Measurements from ENCODE around the gene NPPB. TPM values are rescaled to one million over a fixed set of nuclear protein-coding genes. Genes with fewer than 3 reads are reported as not detected.

NPPB gene
- total RNA-seq, 1 experiment from 2014 or later = not detected

DNA sequence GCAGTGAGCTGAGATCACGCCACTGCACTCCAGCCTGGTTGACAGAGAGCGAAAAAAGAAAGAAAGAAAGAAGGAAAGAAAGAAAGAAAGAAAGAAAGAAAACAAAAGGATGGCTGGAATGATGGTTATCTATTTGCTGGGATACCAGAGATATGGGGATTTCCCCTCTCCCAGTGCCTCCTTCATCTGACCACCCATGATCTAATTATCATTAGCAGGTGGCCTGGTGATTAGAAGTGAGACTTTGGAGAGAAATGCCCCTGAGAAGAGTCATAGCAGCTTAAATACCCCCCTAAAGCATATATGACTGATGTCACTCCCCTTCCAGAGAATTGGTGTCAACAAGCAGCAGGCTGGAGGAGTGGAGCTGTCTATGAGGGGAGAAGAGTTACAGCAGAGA lies 1.3 kb upstream of the NPPB start:
- no peak overlapping the region for H3K4me3 Mint-ChIP-seq (ENCODE audit: unreplicated experiment)
- H3K36me3 Mint-ChIP-seq (ENCODE audit: insufficient read depth, unreplicated experiment) = no peaks in the 10 kb centered on the region
- H3K27ac Mint-ChIP-seq (ENCODE audit: low read depth, unreplicated experiment) = no peak overlapping the region
- H3K27me3 Mint-ChIP-seq (ENCODE audit: insufficient read depth, unreplicated experiment) = peaks cover 64% of the 10 kb centered on the region
- DNase-seq (ENCODE audit: unreplicated experiment) = no peak
- BruUV-seq (replicated peaks) = no TSS peak
- intact Hi-C loops (cut with micrococcal nuclease) = no loop called here
- ChIA-PET CTCF (interaction anchor here (0.5 to 0.6 kb wide), 2 partner anchors 24 to 273 kb away, joined by 4 read pairs; no protein-coding TSS in a partner anchor), POLR2A (interaction anchor here (1.6 kb wide), 1 partner anchor 25 kb away, joined by 5 read pairs; no protein-coding TSS in a partner anchor)
- TF ChIP-seq, protein P1, sequence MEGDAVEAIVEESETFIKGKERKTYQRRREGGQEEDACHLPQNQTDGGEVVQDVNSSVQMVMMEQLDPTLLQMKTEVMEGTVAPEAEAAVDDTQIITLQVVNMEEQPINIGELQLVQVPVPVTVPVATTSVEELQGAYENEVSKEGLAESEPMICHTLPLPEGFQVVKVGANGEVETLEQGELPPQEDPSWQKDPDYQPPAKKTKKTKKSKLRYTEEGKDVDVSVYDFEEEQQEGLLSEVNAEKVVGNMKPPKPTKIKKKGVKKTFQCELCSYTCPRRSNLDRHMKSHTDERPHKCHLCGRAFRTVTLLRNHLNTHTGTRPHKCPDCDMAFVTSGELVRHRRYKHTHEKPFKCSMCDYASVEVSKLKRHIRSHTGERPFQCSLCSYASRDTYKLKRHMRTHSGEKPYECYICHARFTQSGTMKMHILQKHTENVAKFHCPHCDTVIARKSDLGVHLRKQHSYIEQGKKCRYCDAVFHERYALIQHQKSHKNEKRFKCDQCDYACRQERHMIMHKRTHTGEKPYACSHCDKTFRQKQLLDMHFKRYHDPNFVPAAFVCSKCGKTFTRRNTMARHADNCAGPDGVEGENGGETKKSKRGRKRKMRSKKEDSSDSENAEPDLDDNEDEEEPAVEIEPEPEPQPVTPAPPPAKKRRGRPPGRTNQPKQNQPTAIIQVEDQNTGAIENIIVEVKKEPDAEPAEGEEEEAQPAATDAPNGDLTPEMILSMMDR (IDR thresholded peaks at IDR 0.05; ENCODE audit: unreplicated experiment) = no peak
- H3K4me1 Mint-ChIP-seq (ENCODE audit: insufficient read depth, unreplicated experiment) = no peaks in the 10 kb centered on the region
- H3K9me3 Mint-ChIP-seq (ENCODE audit: unreplicated experiment) = no peaks in the 10 kb centered on the region

DNA sequence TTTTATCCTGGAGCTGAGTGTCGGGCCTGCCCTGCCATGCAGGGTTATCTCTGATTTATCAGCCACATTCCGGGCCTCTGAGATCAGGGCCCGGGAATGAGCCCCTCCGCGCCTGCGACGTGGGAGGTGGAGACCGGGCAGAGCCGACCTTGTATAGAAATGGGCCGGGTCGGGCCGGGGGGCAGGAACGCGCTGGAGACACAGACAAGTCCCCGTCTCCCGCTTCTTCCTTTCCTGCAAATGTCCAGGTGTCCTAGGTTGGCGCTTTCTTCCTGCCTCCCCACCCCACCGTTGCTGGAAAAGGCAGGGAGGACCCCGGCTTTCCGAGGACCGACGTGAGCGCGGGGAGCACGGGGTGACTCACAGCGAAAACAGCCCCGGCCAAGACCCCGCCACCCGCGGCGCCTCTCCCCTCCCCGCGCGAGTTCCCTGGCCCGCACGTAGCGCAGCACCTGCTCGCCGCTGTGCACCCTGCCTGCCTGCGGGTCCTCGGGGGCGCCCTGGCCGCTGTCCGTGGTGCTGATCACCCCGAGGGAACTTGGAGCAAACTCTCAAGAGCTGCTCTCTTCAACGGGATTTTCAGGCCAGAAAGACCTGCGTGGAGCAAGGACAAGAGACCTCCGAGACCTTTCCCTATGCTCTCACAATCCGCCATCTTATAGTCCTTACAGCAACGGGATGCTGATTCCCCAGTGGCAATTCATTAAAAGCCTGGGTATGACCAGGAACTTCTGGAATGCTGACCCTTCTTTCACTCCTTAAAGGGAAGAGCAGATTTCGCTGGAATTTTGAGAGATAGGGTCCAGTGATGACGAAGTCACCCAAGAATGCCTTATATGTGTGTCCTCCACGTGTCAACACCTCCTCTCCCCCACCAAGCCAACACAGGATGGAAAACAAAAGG lies 475 bp upstream of the NPPB start:
- peaks cover 64% of the 10 kb centered on the region for H3K27me3 Mint-ChIP-seq (ENCODE audit: insufficient read depth, unreplicated experiment)

DNA sequence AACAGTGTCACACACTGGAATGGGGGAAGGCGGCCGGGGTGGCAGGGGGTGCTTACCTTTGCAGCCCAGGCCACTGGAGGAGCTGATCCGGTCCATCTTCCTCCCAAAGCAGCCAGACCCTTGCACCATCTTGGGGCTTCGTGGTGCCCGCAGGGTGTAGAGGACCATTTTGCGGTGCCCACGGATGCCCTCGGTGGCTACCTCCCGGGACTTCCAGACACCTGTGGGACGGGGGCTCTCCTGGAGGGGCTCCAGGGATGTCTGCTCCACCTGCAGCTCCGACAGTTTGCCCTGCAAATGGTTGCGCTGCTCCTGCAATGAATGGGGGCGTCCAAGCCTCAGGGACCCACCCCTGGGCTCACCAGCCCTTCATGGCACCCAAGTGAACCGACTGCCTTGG lies 587 bp downstream of the NPPB start:
- CTCF ChIA-PET = interaction anchor here (0.6 kb wide), 1 partner anchor 73 kb away, joined by 3 read pairs; no protein-coding TSS in a partner anchor
- intact Hi-C loops (cut with micrococcal nuclease) = no loop called here
- Mint-ChIP-seq H3K4me1 (ENCODE audit: insufficient read depth, unreplicated experiment) (no peaks in the 10 kb centered on the region), H3K36me3 (ENCODE audit: insufficient read depth, unreplicated experiment) (no peaks in the 10 kb centered on the region), H3K27me3 (ENCODE audit: insufficient read depth, unreplicated experiment) (peaks cover 74% of the 10 kb centered on the region), H3K27ac (ENCODE audit: low read depth, unreplicated experiment) (no peak overlapping the region), H3K4me3 (ENCODE audit: unreplicated experiment) (no peak overlapping the region), H3K9me3 (ENCODE audit: unreplicated experiment) (no peaks in the 10 kb centered on the region)
- DNase-seq (ENCODE audit: unreplicated experiment) = no peak
- POLR2A ChIA-PET = interaction anchor here (0.8 kb wide), 1 partner anchor 19 kb away, joined by 4 read pairs; no protein-coding TSS in a partner anchor
- TF ChIP-seq, protein P1 (IDR thresholded peaks at IDR 0.05; ENCODE audit: unreplicated experiment) = no peak
- BruUV-seq (replicated peaks) = no TSS peak

More for the DNA sequence above, 475 bp upstream of the NPPB start:
- DNase-seq (ENCODE audit: unreplicated experiment) = peak; percentile 46
- ChIA-PET POLR2A (interaction anchor here (0.8 to 1.6 kb wide), 2 partner anchors 20 to 26 kb away, joined by 4 to 5 read pairs; no protein-coding TSS in a partner anchor), CTCF (interaction anchor here (0.6 kb wide), 1 partner anchor 23 kb away, joined by 4 read pairs; no protein-coding TSS in a partner anchor)
- Mint-ChIP-seq H3K9me3 (ENCODE audit: unreplicated experiment) (no peaks in the 10 kb centered on the region), H3K27ac (ENCODE audit: low read depth, unreplicated experiment) (no peak overlapping the region), H3K4me1 (ENCODE audit: insufficient read depth, unreplicated experiment) (no peaks in the 10 kb centered on the region), H3K36me3 (ENCODE audit: insufficient read depth, unreplicated experiment) (no peaks in the 10 kb centered on the region), H3K4me3 (ENCODE audit: unreplicated experiment) (no peak overlapping the region)
- BruUV-seq (replicated peaks) = no TSS peak
- intact Hi-C loops (cut with micrococcal nuclease) = no loop called here
- TF ChIP-seq, protein P1 (IDR thresholded peaks at IDR 0.05; ENCODE audit: unreplicated experiment) = no peak

DNA sequence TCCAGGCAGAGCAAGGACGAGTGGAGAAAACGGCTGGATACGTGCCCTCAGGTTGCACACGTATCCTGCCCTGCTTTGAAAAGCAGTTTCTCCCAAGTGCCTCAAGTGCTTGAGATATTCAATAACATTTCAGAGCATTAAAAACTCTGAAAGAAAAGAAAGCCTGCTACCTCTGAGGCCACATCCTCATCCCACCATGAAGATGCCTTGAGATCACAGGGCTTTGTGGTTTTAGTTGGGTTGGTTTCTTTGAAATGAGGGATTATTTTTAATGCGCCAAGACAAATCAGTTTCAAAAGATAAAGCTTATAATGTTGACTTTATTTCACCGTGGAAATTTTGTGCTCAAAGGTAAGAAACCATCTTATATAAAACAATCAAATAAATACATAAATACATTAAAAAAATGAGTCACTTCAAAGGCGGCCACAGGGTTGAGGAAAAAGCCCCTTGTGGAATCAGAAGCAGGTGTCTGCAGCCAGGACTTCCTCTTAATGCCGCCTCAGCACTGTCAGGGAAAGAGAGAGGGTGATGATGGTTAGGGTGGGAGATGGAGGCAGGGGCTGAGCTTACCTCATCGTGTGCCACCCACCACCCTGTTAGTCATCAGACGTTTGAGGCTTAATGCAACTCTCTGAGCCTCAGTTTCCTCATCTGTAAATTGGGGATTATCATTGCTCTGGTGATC lies 1.4 kb downstream of the NPPB start:
- intact Hi-C loops (cut with micrococcal nuclease) = no loop called here
- no peaks in the 10 kb centered on the region for H3K9me3 Mint-ChIP-seq (ENCODE audit: unreplicated experiment)
- POLR2A ChIA-PET = no interaction called here
- CTCF ChIA-PET = interaction anchor here (0.5 kb wide), 1 partner anchor 51 kb away, joined by 3 read pairs; no protein-coding TSS in a partner anchor
- no peaks in the 10 kb centered on the region for H3K4me1 Mint-ChIP-seq (ENCODE audit: insufficient read depth, unreplicated experiment)
- TF ChIP-seq, protein P1 (IDR thresholded peaks at IDR 0.05; ENCODE audit: unreplicated experiment) = no peak
- H3K4me3 Mint-ChIP-seq (ENCODE audit: unreplicated experiment) = no peak overlapping the region
- DNase-seq (ENCODE audit: unreplicated experiment) = no peak
- H3K27me3 Mint-ChIP-seq (ENCODE audit: insufficient read depth, unreplicated experiment) = peaks cover 71% of the 10 kb centered on the region
- H3K27ac Mint-ChIP-seq (ENCODE audit: low read depth, unreplicated experiment) = no peak overlapping the region
- no TSS peak for BruUV-seq (replicated peaks)
- H3K36me3 Mint-ChIP-seq (ENCODE audit: insufficient read depth, unreplicated experiment) = no peaks in the 10 kb centered on the region

Data from MCF 10A (cell line).